WTC11 (cell line): ENCODE measurements around the gene UCK1. TPM values are rescaled to one million over a fixed set of nuclear protein-coding genes. Genes with fewer than 3 reads are reported as not detected.
A peak's percentile ranks its signal among the peaks of the same experiment; 100 is the strongest.

ENCODE experiments used
- ATAC-seq: fragments of 200-7000 bp; cut with Tn5 transposase; 2 replicates; pipeline ENCODE4 v1.10.0; 2021; ENCODE audit warnings: mild to moderate bottlenecking, moderate library complexity
- CTCF ChIA-PET: fragments of 300-600 bp; sonication (Branson Sonifier 250); formaldehyde crosslinking; loops from one replicate; lab custom pipeline; 2021; ENCODE audit warnings: antibody characterized with exemption; lab: Charles Lee
- POLR2A ChIA-PET: fragments of 350-600 bp; sonication (Branson Sonifier 250); formaldehyde crosslinking; loops from one replicate; lab custom pipeline; 2021; ENCODE audit warnings: antibody characterized with exemption; lab: Charles Lee
- DNase-seq: peaks from one replicate; pipeline ENCODE4 v3.0.0; 2021; ENCODE audit warnings: low spot score
- H3K27ac Mint-ChIP-seq: 2 replicates; pipeline ENCODE4 v1.8.0; 2021; ENCODE audit warnings: mixed read lengths
- H3K27me3 Mint-ChIP-seq: 2 replicates; pipeline ENCODE4 v1.8.0; 2021; ENCODE audit warnings: low read depth, mild to moderate bottlenecking, moderate library complexity, mixed read lengths
- H3K36me3 Mint-ChIP-seq: 2 replicates; pipeline ENCODE4 v1.8.0; 2021; ENCODE audit warnings: mixed read lengths
- H3K4me1 Mint-ChIP-seq: 2 replicates; pipeline ENCODE4 v1.8.0; 2022; ENCODE audit warnings: mixed read lengths
- H3K4me3 Mint-ChIP-seq: 2 replicates; pipeline ENCODE4 v1.8.0; 2021; ENCODE audit warnings: mild to moderate bottlenecking, moderate library complexity, mixed read lengths
- H3K9me3 Mint-ChIP-seq: 2 replicates; pipeline ENCODE4 v1.8.0; 2021; ENCODE audit warnings: mixed read lengths
- ERG ChIP-seq: fragments of 250-450 bp; sonication (Bioruptor Pico); IDR thresholded peaks from 2 replicates; pipeline ENCODE4 v1.8.0; 2021; ENCODE audit warnings: mild to moderate bottlenecking
- GABPB1 ChIP-seq: sonication (generic); formaldehyde crosslinking; IDR thresholded peaks from 2 replicates; pipeline ENCODE4 v1.8.1; 2023; ENCODE audit warnings: mild to moderate bottlenecking, missing genetic modification reagents
- HMGXB4 ChIP-seq: sonication (generic); formaldehyde crosslinking; IDR thresholded peaks from 2 replicates; pipeline ENCODE4 v1.8.1; 2023; ENCODE audit warnings: mild to moderate bottlenecking, moderate library complexity, missing genetic modification reagents
- JAZF1 ChIP-seq: fragments of 250-450 bp; sonication (Bioruptor Pico); IDR thresholded peaks from 2 replicates; pipeline ENCODE4 v1.9.0; 2021; ENCODE audit warnings: moderate library complexity, mild to moderate bottlenecking, inconsistent platforms
- MYBL2 ChIP-seq: sonication (generic); formaldehyde crosslinking; IDR thresholded peaks from 2 replicates; pipeline ENCODE4 v1.8.1; 2023; ENCODE audit warnings: mild to moderate bottlenecking, moderate library complexity, missing genetic modification reagents
- NFATC4 ChIP-seq: fragments of 250-450 bp; sonication (Bioruptor Pico); IDR thresholded peaks from 2 replicates; pipeline ENCODE4 v1.9.0; 2021; ENCODE audit warnings: mild to moderate bottlenecking
- NFYB ChIP-seq: sonication (generic); formaldehyde crosslinking; conservative IDR thresholded peaks from 2 replicates; pipeline ENCODE4 v1.8.0; 2022; ENCODE audit warnings: low read depth, missing genetic modification reagents
- NR2C2 ChIP-seq: sonication (generic); formaldehyde crosslinking; IDR thresholded peaks from 2 replicates; pipeline ENCODE4 v1.8.0; 2022; ENCODE audit warnings: mild to moderate bottlenecking, missing genetic modification reagents
- SP1 ChIP-seq: sonication (generic); formaldehyde crosslinking; conservative IDR thresholded peaks from 2 replicates; pipeline ENCODE4 v1.8.1; 2022; ENCODE audit warnings: missing genetic modification reagents
- ZBTB21 ChIP-seq: sonication (generic); formaldehyde crosslinking; IDR thresholded peaks from 2 replicates; pipeline ENCODE4 v1.8.1; 2023; ENCODE audit warnings: mild to moderate bottlenecking, missing genetic modification reagents, borderline replicate concordance
- ZBTB43 ChIP-seq: sonication (generic); formaldehyde crosslinking; IDR thresholded peaks from 2 replicates; pipeline ENCODE4 v1.8.1; 2023; ENCODE audit warnings: mild to moderate bottlenecking, missing genetic modification reagents
- ZNF121 ChIP-seq: sonication (generic); formaldehyde crosslinking; IDR thresholded peaks from 2 replicates; pipeline ENCODE4 v1.8.0; 2023; ENCODE audit warnings: missing genetic modification reagents
- ZNF263 ChIP-seq: sonication (generic); formaldehyde crosslinking; IDR thresholded peaks from 2 replicates; pipeline ENCODE4 v1.8.1; 2022; ENCODE audit warnings: low read depth, mild to moderate bottlenecking, moderate library complexity, missing genetic modification reagents
- ZNF396 ChIP-seq: fragments of 250-450 bp; sonication (Bioruptor Pico); IDR thresholded peaks from 2 replicates; pipeline ENCODE4 v1.8.0; 2021; ENCODE audit warnings: mild to moderate bottlenecking, moderate library complexity, borderline replicate concordance
- total RNA-seq: library from RNA; stranded (reverse); gene quantifications from 3 replicates; pipeline ENCODE4 v1.2.3, GENCODE V29; 2021
- TF ChIP-seq, protein P1 (sequence below): sonication (generic); formaldehyde crosslinking; IDR thresholded peaks from 2 replicates; pipeline ENCODE4 v1.8.1; 2022; ENCODE audit warnings: mild to moderate bottlenecking, moderate library complexity, missing genetic modification reagents
- TF ChIP-seq, protein P2 (sequence below): sonication (generic); formaldehyde crosslinking; IDR thresholded peaks from 2 replicates; pipeline ENCODE4 v1.8.1; 2023; ENCODE audit warnings: mild to moderate bottlenecking, missing genetic modification reagents, moderate library complexity

The UCK1 gene
- total RNA-seq, 1 experiment from 2014 or later: 29.6 TPM

DNA sequence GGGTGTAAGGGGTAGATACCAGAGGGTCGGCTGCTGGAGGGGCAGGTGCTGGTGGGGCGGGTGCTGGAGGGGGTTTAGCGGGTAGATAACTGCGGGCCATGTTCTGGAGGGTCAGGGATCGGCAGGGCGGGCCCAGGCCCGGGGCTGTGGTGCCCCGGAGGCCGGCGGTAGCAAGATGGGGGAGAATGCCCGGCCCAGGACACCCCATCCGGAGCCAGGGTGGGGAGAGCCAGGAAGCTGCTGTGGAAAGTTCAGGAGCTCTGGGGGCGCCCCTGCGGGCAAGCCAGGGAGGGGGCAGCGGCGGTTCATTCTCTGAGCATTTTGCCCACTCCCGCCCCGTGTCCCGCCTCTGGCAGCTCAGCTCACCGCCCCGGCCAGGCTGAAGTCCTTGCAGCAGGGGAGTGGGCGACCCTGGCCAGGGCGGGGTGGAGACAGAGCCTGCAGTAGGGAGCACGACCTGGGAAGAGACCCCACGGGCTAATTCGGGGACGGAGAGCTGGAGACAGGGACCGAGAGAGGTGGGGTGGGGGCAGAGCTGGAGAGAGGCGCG lies 14.8 kb upstream of the UCK1 start:
- Mint-ChIP-seq H3K27me3 (peaks cover 75% of the 10 kb centered on the region), H3K4me1 (peaks cover 7% of the 10 kb centered on the region), H3K36me3 (peaks cover 41% of the 10 kb centered on the region), H3K4me3 (peak overlapping the region; percentile 68), H3K27ac (no peak overlapping the region), H3K9me3 (peaks cover 53% of the 10 kb centered on the region)
- CTCF ChIA-PET: interaction anchor here (0.6 to 2.0 kb wide), 8 partner anchors 8 to 210 kb away, joined by 3 to 11 read pairs (median 3); no protein-coding TSS in a partner anchor
- ATAC-seq (peak; percentile 59), DNase-seq (no peak)
- POLR2A ChIA-PET: interaction anchor here (0.7 to 1.7 kb wide), 4 partner anchors 8 to 20 kb away, joined by 3 to 7 read pairs (median 4); no protein-coding TSS in a partner anchor
- no peak for TF ChIP-seq SP1 (CRISPR knock-in tag)
- TF ChIP-seq ZBTB43 (CRISPR knock-in tag): no peak
- TF ChIP-seq ZNF121 (CRISPR knock-in tag): no peak
- TF ChIP-seq NFYB (CRISPR knock-in tag): no peak
- TF ChIP-seq, protein P1, sequence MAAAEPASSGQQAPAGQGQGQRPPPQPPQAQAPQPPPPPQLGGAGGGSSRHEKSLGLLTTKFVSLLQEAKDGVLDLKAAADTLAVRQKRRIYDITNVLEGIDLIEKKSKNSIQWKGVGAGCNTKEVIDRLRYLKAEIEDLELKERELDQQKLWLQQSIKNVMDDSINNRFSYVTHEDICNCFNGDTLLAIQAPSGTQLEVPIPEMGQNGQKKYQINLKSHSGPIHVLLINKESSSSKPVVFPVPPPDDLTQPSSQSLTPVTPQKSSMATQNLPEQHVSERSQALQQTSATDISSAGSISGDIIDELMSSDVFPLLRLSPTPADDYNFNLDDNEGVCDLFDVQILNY (CRISPR knock-in tag): no peak
- TF ChIP-seq ZNF263 (CRISPR knock-in tag): no peak
- no peak for TF ChIP-seq MYBL2 (CRISPR knock-in tag)
- TF ChIP-seq NR2C2 (CRISPR knock-in tag): no peak
- TF ChIP-seq JAZF1: no peak
- no peak for TF ChIP-seq ERG (CRISPR knock-in tag)
- TF ChIP-seq ZNF396 (CRISPR knock-in tag): no peak

- H3K27ac Mint-ChIP-seq: no peak within 1 kb of the TSS
- CTCF ChIA-PET: interaction anchor here (0.7 to 2.0 kb wide), 4 partner anchors 9 to 195 kb away, joined by 3 to 11 read pairs (median 4); no protein-coding TSS in a partner anchor
- peak; percentile 57 for ATAC-seq
- POLR2A ChIA-PET: interaction anchor here (0.7 to 1.7 kb wide), 4 partner anchors 9 to 19 kb away, joined by 3 to 7 read pairs (median 4); no protein-coding TSS in a partner anchor
- peaks cover 72% of the 10 kb centered on the region for H3K27me3 Mint-ChIP-seq
- peak; percentile 57 for DNase-seq
- H3K4me3 Mint-ChIP-seq: peak within 1 kb of the TSS; percentile 68
- peaks cover 7% of the 10 kb centered on the region for H3K4me1 Mint-ChIP-seq
- H3K9me3 Mint-ChIP-seq: peaks cover 53% of the 10 kb centered on the region
- TF ChIP-seq ZBTB21 (CRISPR knock-in tag) (no peak), GABPB1 (CRISPR knock-in tag) (peak; percentile 49; the same call in 1 of the 2 replicates), HMGXB4 (CRISPR knock-in tag) (peak; percentile 65; the same call in 1 of the 2 replicates), NFATC4 (CRISPR knock-in tag) (no peak)
- TF ChIP-seq, protein P2, sequence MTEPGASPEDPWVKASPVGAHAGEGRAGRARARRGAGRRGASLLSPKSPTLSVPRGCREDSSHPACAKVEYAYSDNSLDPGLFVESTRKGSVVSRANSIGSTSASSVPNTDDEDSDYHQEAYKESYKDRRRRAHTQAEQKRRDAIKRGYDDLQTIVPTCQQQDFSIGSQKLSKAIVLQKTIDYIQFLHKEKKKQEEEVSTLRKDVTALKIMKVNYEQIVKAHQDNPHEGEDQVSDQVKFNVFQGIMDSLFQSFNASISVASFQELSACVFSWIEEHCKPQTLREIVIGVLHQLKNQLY: no peak
- H3K36me3 Mint-ChIP-seq: peaks cover 41% of the 10 kb centered on the region
Observed at GRCh38 chr9:131545003-131545785, 14.1 kb upstream of the UCK1 start, which contains the start of gene PRRT1B. TSS of gene PRRT1B (plus strand) at chr9:131545523. CDS start at chr9:131545616, 93 bp downstream.
